Smooth muscle cell (in vitro differentiated cells): ENCODE results near the gene HES2. TPM values are rescaled to one million over a fixed set of nuclear protein-coding genes. Genes with fewer than 3 reads are reported as not detected.

ENCODE experiments used
- DNase-seq: peaks from one replicate; lab custom pipeline; 2025; ENCODE audit not compliant: unreplicated experiment; lab: John Stamatoyannopoulos, UW
- H2AFZ ChIP-seq: fragments of 200-600 bp; sonication (generic); 2 replicates; pipeline ENCODE4 v1.6.0; 2016; ENCODE audit warnings: antibody characterized with exemption, low read depth, mild to moderate bottlenecking
- H3F3A ChIP-seq: fragments of 200-600 bp; sonication (generic); 2 replicates; pipeline ENCODE4 v1.6.0; 2017; ENCODE audit warnings: antibody characterized with exemption, low read depth
- H3K27ac ChIP-seq: fragments of 200-600 bp; sonication (generic); 2 replicates; pipeline ENCODE4 v1.5.1; 2016; ENCODE audit warnings: low read depth, mild to moderate bottlenecking
- H3K27me3 ChIP-seq: fragments of 200-600 bp; sonication (generic); 2 replicates; pipeline ENCODE4 v1.6.1; 2016; ENCODE audit warnings: low read depth, mild to moderate bottlenecking
- H3K36me3 ChIP-seq: fragments of 200-600 bp; sonication (generic); 2 replicates; pipeline ENCODE4 v1.5.1; 2016; ENCODE audit warnings: low read depth
- H3K4me1 ChIP-seq: fragments of 200-600 bp; sonication (generic); 2 replicates; pipeline ENCODE4 v1.5.1; 2016; ENCODE audit warnings: low read depth
- H3K4me2 ChIP-seq: fragments of 200-600 bp; sonication (generic); 2 replicates; pipeline ENCODE4 v1.6.0; 2016; ENCODE audit warnings: mild to moderate bottlenecking
- H3K4me3 ChIP-seq: fragments of 200-600 bp; sonication (generic); 2 replicates; pipeline ENCODE4 v1.5.1; 2016; ENCODE audit warnings: mild to moderate bottlenecking
- H3K79me2 ChIP-seq: fragments of 200-600 bp; sonication (generic); 2 replicates; pipeline ENCODE4 v1.6.0; 2016; ENCODE audit warnings: low read depth, mild to moderate bottlenecking
- H3K9ac ChIP-seq: fragments of 200-600 bp; sonication (generic); 2 replicates; pipeline ENCODE4 v1.6.0; 2016; ENCODE audit warnings: low read depth
- H3K9me3 ChIP-seq: fragments of 200-600 bp; sonication (generic); replicated peaks from 2 replicates; pipeline ENCODE4 v1.5.1; 2016; ENCODE audit warnings: low read depth
- H4K20me1 ChIP-seq: fragments of 200-600 bp; sonication (generic); 2 replicates; pipeline ENCODE4 v1.6.0; 2016; ENCODE audit warnings: low read depth
- CTCF ChIP-seq: fragments of 200-600 bp; sonication (generic); IDR thresholded peaks from 2 replicates; pipeline ENCODE4 v1.5.1; 2017; ENCODE audit warnings: borderline replicate concordance, mild to moderate bottlenecking, antibody characterized with exemption; ENCODE audit not compliant: insufficient read depth, poor library complexity, severe bottlenecking
- WGBS: methylation state at CpG from one replicate; pipeline ENCODE4 v1.1.7; 2016; ENCODE audit warnings: low lambda C conversion rate; 5-methylcytosine and 5-hydroxymethylcytosine counted together
- polyA plus RNA-seq: library from polyadenylated mRNA; unstranded; fragments of >200 nt; fragmentation: Nextera tagmentation; extraction: Ambion mirVana; gene quantifications from 2 replicates; pipeline ENCODE4 v1.2.1, GENCODE V29; 2016
- total RNA-seq: library from RNA; depleted of rRNA; stranded (reverse); fragments of >200 nt; gene quantifications from 2 replicates; pipeline ENCODE4 v1.2.3, GENCODE V29; 2014

The HES2 gene
- total and polyA plus RNA-seq, 2 experiments from 2014 or later = 1.7 to 4.6 TPM

GRCh38 chr1:6464915-6465314 lies 45.2 kb upstream of the HES2 start:
- Histone ChIP-seq H3K4me1 (peaks cover 8% of the 10 kb centered on the region), H3K9me3 (no peaks in the 10 kb centered on the region), H3K79me2 (no peaks in the 10 kb centered on the region), H3K27ac (no peak overlapping the region), H3K36me3 (no peaks in the 10 kb centered on the region), H3K9ac (no peak overlapping the region), H3K4me3 (no peak overlapping the region), H3K27me3 (no peaks in the 10 kb centered on the region), H3F3A (no peaks in the 10 kb centered on the region), H4K20me1 (peaks cover 15% of the 10 kb centered on the region), H2AFZ (no peak overlapping the region), H3K4me2 (no peak overlapping the region)
- no peak for DNase-seq
- 100% methylated on average over 4 of the region's 5 CpGs for WGBS
- no peak for TF ChIP-seq CTCF

GRCh38 chr1:6464514-6464836 lies 44.8 kb upstream of the HES2 start:
- H3K9ac ChIP-seq = no peak overlapping the region

GRCh38 chr1:6463120-6463412 lies 43.3 kb upstream of the HES2 start:
- Histone ChIP-seq H3K4me2 (no peak overlapping the region), H3K4me1 (peaks cover 8% of the 10 kb centered on the region), H3K9me3 (no peaks in the 10 kb centered on the region), H2AFZ (no peak overlapping the region), H4K20me1 (peaks cover 12% of the 10 kb centered on the region), H3K27ac (no peak overlapping the region), H3K36me3 (no peaks in the 10 kb centered on the region), H3K9ac (no peak overlapping the region), H3F3A (no peaks in the 10 kb centered on the region), H3K79me2 (no peaks in the 10 kb centered on the region), H3K27me3 (no peaks in the 10 kb centered on the region), H3K4me3 (no peak overlapping the region)
- no peak for DNase-seq
- no peak for TF ChIP-seq CTCF
- 88% methylated on average over 1 of the region's 1 CpG for WGBS

More at GRCh38 chr1:6464514-6464836, 44.8 kb upstream of the HES2 start:
- no peak for TF ChIP-seq CTCF
- H2AFZ ChIP-seq = no peak overlapping the region
- H3K79me2 ChIP-seq = no peaks in the 10 kb centered on the region
- peaks cover 12% of the 10 kb centered on the region for H4K20me1 ChIP-seq
- DNase-seq = no peak
- H3K27me3 ChIP-seq = no peaks in the 10 kb centered on the region
- peaks cover 8% of the 10 kb centered on the region for H3K4me1 ChIP-seq
- no peak overlapping the region for H3K4me3 ChIP-seq
- no peaks in the 10 kb centered on the region for H3F3A ChIP-seq
- no peaks in the 10 kb centered on the region for H3K36me3 ChIP-seq
- no peaks in the 10 kb centered on the region for H3K9me3 ChIP-seq
- no peak overlapping the region for H3K27ac ChIP-seq
- no peak overlapping the region for H3K4me2 ChIP-seq
- 92% methylated on average over 7 of the region's 7 CpGs for WGBS

- Histone ChIP-seq H3K4me2 (no peak overlapping the region), H3F3A (no peaks in the 10 kb centered on the region), H3K36me3 (no peaks in the 10 kb centered on the region), H3K79me2 (no peaks in the 10 kb centered on the region), H3K4me3 (no peak overlapping the region), H2AFZ (no peak overlapping the region), H3K9me3 (no peaks in the 10 kb centered on the region), H4K20me1 (peaks cover 11% of the 10 kb centered on the region), H3K27ac (no peak overlapping the region), H3K9ac (no peak overlapping the region), H3K27me3 (no peaks in the 10 kb centered on the region), H3K4me1 (peaks cover 8% of the 10 kb centered on the region)
- WGBS = 98% methylated on average over 8 of the region's 13 CpGs
- no peak for DNase-seq
- TF ChIP-seq CTCF = no peak
Measured at GRCh38 chr1:6462412-6463119, 42.8 kb upstream of the HES2 start.
